DND-41 (cell line): Measurements from ENCODE around the gene MEGF11.

Source experiments
- CTCF ChIP-seq: IDR thresholded peaks from 2 replicates; pipeline ENCODE4 v1.5.1; 2012; ENCODE audit warnings: borderline replicate concordance, low read length, moderate library complexity, mild to moderate bottlenecking; ENCODE audit not compliant: poor library complexity, severe bottlenecking; ENCODE audit errors: extremely low read depth
- EZH2 ChIP-seq: IDR thresholded peaks from 3 replicates; pipeline ENCODE4 v1.6.1; 2012; ENCODE audit warnings: borderline replicate concordance, low read depth, mild to moderate bottlenecking, moderate library complexity, low read length, inconsistent platforms; ENCODE audit not compliant: severe bottlenecking

GRCh38 chr15:65980824-65981456, 272.6 kb downstream of the MEGF11 start:
- TF ChIP-seq CTCF (peak; percentile 72), EZH2 (no peak)
